SK-N-SH treated with all-trans-retinoic acid at 6 μM for 48 hours (cell line): ENCODE results near the gene MRPS35.

Experiments
- OSR1 ChIP-seq: fragments of 250-450 bp; sonication (Bioruptor Pico); IDR thresholded peaks from 2 replicates; pipeline ENCODE4 v1.8.0; 2022; ENCODE audit warnings: moderate library complexity, mild to moderate bottlenecking, inconsistent platforms
- PATZ1 ChIP-seq: fragments of 250-450 bp; sonication (Bioruptor Pico); IDR thresholded peaks from 2 replicates; pipeline ENCODE4 v1.8.0; 2020; ENCODE audit warnings: mild to moderate bottlenecking, moderate library complexity, borderline replicate concordance
- POU6F1 ChIP-seq: fragments of 250-450 bp; sonication (Bioruptor Pico); IDR thresholded peaks from 2 replicates; pipeline ENCODE4 v1.8.0; 2021; ENCODE audit warnings: low read depth, mild to moderate bottlenecking, moderate library complexity, borderline replicate concordance
- ZFP3 ChIP-seq: fragments of 250-450 bp; sonication (Bioruptor Pico); IDR thresholded peaks from 2 replicates; pipeline ENCODE4 v1.5.0; 2020; ENCODE audit warnings: mild to moderate bottlenecking, moderate library complexity
- ZNF8 ChIP-seq: fragments of 450-650 bp; formaldehyde crosslinking; IDR thresholded peaks from 2 replicates; pipeline ENCODE4 v1.5.0; 2020; ENCODE audit warnings: mild to moderate bottlenecking, moderate library complexity

DNA sequence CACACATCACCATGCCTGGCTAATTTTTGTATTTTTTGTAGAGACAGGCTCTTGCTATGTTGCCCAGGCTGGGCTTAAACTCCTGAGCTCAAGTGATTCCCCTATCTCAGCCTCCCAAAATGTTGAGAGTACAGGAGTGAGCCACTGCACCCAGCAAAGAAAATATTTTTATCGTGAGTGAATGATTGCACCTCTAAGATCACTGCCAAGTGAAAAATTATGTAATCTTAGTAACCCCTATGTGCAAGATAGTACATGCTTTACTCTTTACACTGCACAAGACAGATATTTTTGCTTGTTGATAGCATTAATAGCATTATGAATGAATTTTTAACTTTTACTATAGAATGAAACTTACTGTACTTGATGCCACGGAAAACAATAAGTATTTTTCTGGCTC lies 3.4 kb upstream of the MRPS35 start:
- TF ChIP-seq POU6F1 (CRISPR knock-in tag) (no peak), OSR1 (CRISPR knock-in tag) (no peak), ZNF8 (CRISPR knock-in tag) (no peak), PATZ1 (CRISPR knock-in tag) (no peak), ZFP3 (CRISPR knock-in tag) (no peak)
